Measurements from ENCODE around the gene SORCS2. TPM values are rescaled to one million over a fixed set of nuclear protein-coding genes. Genes with fewer than 3 reads are reported as not detected.

The SORCS2 gene
- total RNA-seq, 3 donors from 2014 or later: 0.66 to 1.3 (median 0.80) TPM

- TF ChIP-seq POLR2A (IDR thresholded peaks at IDR 0.05): no peak
- TF ChIP-seq, protein P1, sequence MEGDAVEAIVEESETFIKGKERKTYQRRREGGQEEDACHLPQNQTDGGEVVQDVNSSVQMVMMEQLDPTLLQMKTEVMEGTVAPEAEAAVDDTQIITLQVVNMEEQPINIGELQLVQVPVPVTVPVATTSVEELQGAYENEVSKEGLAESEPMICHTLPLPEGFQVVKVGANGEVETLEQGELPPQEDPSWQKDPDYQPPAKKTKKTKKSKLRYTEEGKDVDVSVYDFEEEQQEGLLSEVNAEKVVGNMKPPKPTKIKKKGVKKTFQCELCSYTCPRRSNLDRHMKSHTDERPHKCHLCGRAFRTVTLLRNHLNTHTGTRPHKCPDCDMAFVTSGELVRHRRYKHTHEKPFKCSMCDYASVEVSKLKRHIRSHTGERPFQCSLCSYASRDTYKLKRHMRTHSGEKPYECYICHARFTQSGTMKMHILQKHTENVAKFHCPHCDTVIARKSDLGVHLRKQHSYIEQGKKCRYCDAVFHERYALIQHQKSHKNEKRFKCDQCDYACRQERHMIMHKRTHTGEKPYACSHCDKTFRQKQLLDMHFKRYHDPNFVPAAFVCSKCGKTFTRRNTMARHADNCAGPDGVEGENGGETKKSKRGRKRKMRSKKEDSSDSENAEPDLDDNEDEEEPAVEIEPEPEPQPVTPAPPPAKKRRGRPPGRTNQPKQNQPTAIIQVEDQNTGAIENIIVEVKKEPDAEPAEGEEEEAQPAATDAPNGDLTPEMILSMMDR (IDR thresholded peaks at IDR 0.05): no peak
- no peak for TF ChIP-seq POLR2AphosphoS5 (IDR thresholded peaks at IDR 0.05)
- Histone ChIP-seq H3K27ac (no peak overlapping the region), H3K27me3 (peaks cover 0 to 8% of the 10 kb centered on the region in 2 donors), H3K4me1 (no peaks in the 10 kb centered on the region), H3K36me3 (no peaks in the 10 kb centered on the region), H3K4me3 (no peak overlapping the region), H3K9me3 (peaks cover 0 to under 1% of the 10 kb centered on the region in 2 donors)
- intact Hi-C loops (cut with DNase I; ENCODE audit: low total_unique reads): no loop called here
- DNase-seq (ENCODE audit: low spot score in 2 of 2): no peak
Measured at GRCh38 chr4:7352486-7352885, 160.1 kb downstream of the SORCS2 start.

- Histone ChIP-seq H3K4me3 (no peak overlapping the region), H3K4me1 (no peaks in the 10 kb centered on the region), H3K36me3 (no peaks in the 10 kb centered on the region), H3K27ac (no peak overlapping the region), H3K27me3 (peaks cover 0 to 8% of the 10 kb centered on the region in 2 donors), H3K9me3 (no peaks in the 10 kb centered on the region)
- no peak for TF ChIP-seq POLR2A (IDR thresholded peaks at IDR 0.05)
- TF ChIP-seq POLR2AphosphoS5 (IDR thresholded peaks at IDR 0.05): no peak
- TF ChIP-seq, protein P1 (IDR thresholded peaks at IDR 0.05): no peak
- no peak for DNase-seq (ENCODE audit: low spot score in 2 of 2)
- intact Hi-C loops (cut with DNase I; ENCODE audit: low total_unique reads): no loop called here
Measured at GRCh38 chr4:7353046-7353790, 160.9 kb downstream of the SORCS2 start.

- Histone ChIP-seq H3K4me3 (no peak overlapping the region), H3K27ac (no peak overlapping the region), H3K36me3 (no peaks in the 10 kb centered on the region), H3K27me3 (peaks cover 0 to 8% of the 10 kb centered on the region in 2 donors), H3K9me3 (no peaks in the 10 kb centered on the region), H3K4me1 (no peaks in the 10 kb centered on the region)
- no peak for TF ChIP-seq POLR2AphosphoS5 (IDR thresholded peaks at IDR 0.05)
- TF ChIP-seq, protein P1 (IDR thresholded peaks at IDR 0.05): no peak
- no peak for TF ChIP-seq POLR2A (IDR thresholded peaks at IDR 0.05)
- DNase-seq (ENCODE audit: low spot score in 2 of 2): no peak
- intact Hi-C loops (cut with DNase I; ENCODE audit: low total_unique reads): no loop called here
Measured at GRCh38 chr4:7353846-7354610, 161.7 kb downstream of the SORCS2 start.

GRCh38 chr4:7354927-7355326 lies 162.6 kb downstream of the SORCS2 start:
- peaks cover 0 to 8% of the 10 kb centered on the region in 2 donors for H3K27me3 ChIP-seq
- no peak overlapping the region for H3K4me3 ChIP-seq
- H3K27ac ChIP-seq: no peak overlapping the region
- TF ChIP-seq, protein P1 (IDR thresholded peaks at IDR 0.05): no peak
- no peak for TF ChIP-seq POLR2A (IDR thresholded peaks at IDR 0.05)
- no peak for TF ChIP-seq POLR2AphosphoS5 (IDR thresholded peaks at IDR 0.05)
- DNase-seq (ENCODE audit: low spot score in 2 of 2): no peak
- H3K36me3 ChIP-seq: no peaks in the 10 kb centered on the region
- H3K9me3 ChIP-seq: no peaks in the 10 kb centered on the region
- intact Hi-C loops (cut with DNase I; ENCODE audit: low total_unique reads): no loop called here
- no peaks in the 10 kb centered on the region for H3K4me1 ChIP-seq

DNA sequence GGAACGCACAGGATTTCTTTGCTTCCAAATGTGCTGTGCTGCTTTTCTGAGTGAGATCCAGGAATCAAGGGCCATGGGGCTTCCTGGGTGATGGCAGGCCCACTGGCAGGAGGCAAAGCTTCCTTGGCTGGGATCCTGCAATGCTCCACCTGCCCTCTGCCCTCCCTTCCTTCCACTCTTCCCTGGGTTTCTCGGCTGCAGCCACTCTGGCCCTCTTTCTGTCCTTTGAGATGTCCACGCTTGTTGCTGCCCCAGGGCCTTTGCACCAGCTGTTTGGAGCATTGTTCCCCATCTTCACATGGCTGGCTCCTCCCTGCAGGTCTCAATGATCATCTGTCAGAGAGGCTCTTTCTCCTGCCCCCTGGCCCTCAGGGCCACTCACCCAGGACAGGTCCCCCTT lies 163.5 kb downstream of the SORCS2 start:
- no peak overlapping the region for H3K27ac ChIP-seq
- H3K36me3 ChIP-seq: no peaks in the 10 kb centered on the region
- no peaks in the 10 kb centered on the region for H3K4me1 ChIP-seq
- no peak for DNase-seq (ENCODE audit: low spot score in 2 of 2)
- intact Hi-C loops (cut with DNase I; ENCODE audit: low total_unique reads): no loop called here
- H3K4me3 ChIP-seq: no peak overlapping the region
- H3K27me3 ChIP-seq: peaks cover 0 to 8% of the 10 kb centered on the region in 2 donors
- TF ChIP-seq POLR2A (IDR thresholded peaks at IDR 0.05) (no peak), POLR2AphosphoS5 (IDR thresholded peaks at IDR 0.05) (no peak)
- TF ChIP-seq, protein P1 (IDR thresholded peaks at IDR 0.05): no peak
- H3K9me3 ChIP-seq: no peaks in the 10 kb centered on the region

All from breast epithelium (tissue), 4 donors.